Measurements from ENCODE around the gene MEF2C. TPM values are rescaled to one million over a fixed set of nuclear protein-coding genes. Genes with fewer than 3 reads are reported as not detected.
"Not testable (repeated sequence)": the region's sequence is repeated elsewhere in the genome, so short reads cannot be mapped to it uniquely, and the experiment has no call there.

Gene MEF2C
- total RNA-seq, 1 experiment from 2014 or later: 26.5 TPM

DNA sequence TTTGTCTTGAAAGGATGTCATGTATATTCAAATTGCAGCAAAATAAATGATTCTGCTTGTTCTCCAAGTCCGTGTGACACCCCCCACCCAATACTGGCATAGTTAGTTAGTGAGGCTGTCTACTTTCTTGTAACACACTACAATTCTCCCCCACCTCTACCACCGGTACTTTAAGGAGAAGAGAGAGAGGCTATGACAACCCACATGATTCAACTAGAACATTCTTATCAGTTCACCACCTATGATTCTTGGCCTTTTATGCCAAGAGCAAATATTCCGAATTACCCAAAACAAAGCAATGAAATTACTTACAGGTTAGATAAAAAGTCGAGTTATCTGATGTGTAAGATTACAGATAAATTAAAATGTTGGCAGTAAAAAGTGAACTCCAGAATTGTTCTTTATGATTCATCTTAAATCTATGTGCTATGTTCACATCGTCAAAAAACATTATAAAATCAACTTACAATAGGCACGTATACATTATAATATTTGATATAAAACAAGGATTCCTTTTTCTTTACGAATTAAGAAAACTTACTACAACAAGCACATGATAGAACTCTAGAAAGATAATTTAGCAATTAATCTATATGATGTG, 14.4 kb downstream of the MEF2C start:
- DNase-seq (ENCODE audit: extremely low read depth, low read depth): no peak

DNA sequence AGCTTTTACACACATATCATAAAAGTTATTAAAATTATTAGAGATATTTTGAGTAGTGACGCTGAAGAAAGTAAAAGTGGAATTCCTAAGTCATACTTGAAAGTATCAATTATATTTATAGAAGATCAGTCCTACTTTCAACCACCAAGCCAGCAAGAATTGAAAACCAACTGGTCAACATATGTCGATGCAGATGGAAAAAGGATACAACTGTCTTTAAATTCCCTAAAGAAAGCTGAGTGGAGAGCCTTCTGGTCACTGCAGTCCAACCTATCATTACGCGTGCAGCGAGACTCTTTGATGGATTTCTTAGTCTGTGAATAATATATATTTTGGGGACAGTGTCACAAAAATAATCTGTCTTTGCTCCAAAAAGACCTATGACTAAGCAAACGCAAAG, 15.3 kb downstream of the MEF2C start:
- no peak for DNase-seq (ENCODE audit: extremely low read depth, low read depth)

DNA sequence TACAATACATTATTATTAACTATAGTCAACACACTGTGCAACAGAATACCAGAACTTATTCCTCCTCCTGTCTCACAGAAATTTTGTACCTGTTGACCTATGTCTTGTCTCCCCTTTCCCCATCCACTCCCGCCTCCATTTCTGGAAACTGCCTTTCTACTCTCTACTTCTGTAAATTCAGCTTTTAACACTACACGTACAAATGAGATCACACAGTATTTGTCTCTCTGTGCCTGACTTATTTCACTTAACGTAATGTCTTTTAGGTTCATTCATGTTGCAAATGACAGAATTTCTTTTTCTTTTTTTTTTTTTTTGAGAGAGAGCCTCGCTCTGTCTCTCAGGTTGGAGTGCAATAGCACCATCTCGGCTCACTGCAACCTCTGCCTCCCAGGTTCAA, 19.5 kb downstream of the MEF2C start:
- no peak for DNase-seq (ENCODE audit: extremely low read depth, low read depth)

DNA sequence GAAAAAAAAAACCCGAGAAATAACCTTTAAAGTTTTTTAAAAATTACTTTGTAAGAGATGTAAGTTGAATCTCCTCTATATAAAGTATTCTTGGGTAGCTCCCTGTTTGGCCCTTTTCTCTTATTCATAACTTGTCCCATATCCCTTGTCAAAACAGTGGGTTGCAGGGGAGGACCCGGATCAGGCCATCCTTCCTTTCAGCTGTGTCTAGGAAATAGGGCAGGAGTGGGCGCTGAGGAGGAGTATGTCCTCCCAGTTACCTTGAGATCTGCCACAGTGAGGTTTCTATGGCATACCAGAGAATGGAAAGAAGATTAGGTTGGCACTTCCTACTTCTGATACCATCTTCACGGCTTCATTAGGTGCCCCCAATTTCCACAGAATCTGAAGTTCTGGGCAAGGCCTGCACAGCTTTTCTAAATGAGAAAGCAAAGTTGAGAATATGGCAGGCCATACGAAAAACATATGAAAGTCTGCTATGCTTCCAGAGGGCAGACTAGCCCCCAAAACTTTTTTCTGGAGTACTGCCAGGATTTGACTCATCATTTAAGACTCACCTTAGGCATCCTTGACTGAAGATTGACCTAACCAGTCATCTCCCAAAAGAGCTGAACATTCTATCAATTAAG, 20.3 kb downstream of the MEF2C start:
- DNase-seq (ENCODE audit: extremely low read depth, low read depth): no peak

DNA sequence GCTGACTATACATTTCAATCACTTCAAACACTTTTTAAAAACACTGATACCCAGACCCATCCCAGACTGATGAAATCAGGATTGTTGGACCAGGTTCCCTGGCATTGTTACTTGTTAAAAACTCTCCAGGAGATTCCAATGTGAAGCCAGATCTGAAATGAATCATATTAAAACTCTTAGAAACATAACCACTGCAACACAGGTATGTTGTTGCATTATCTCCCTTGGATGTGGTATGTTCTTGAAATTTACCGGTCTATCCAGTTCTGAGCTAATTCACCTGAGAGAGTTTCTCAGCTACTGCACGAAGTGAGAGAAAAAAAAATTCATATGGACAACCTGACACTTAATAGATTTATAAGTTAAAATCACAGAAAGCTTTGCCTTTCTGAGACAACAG, 21.8 kb downstream of the MEF2C start:
- DNase-seq (ENCODE audit: extremely low read depth, low read depth): no peak

DNA sequence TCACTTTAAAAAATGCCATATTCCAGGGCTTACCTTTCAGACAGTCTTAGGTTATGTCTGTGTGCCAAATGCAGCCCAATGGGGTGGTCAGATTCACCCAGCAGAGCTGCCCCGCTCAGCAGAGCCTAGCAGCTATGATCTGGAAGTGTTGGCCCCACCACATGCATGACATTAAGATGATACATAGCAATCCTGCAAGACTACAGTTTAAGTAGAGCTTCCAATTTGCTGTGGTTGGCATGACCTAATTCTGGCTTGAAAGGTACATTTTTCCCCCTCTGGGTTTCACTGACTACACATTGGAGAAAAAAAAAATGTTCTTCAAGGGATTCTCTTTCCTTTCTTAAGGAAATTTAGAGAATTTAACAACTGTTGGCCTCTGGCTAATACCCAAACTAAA, 22.5 kb downstream of the MEF2C start:
- DNase-seq (ENCODE audit: extremely low read depth, low read depth): no peak

DNA sequence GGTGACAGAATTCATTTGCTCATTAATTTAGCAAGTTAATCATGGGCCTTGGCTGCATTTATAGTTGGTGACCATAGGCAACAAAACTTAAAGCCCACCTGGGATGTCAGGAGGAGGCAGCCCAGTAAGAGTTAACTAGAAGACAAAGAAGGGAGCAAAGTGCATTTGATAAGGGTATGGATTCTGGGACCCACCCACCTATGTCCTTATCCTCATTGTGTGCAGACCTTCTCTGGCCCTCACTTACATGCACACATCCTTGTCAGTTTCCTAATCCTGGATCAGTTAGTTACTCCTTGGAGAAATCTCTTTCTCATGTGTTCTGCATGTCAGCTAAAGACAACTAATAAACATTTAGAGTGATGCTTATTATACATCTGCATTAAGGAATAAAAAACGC, 24.6 kb downstream of the MEF2C start:
- no peak for DNase-seq (ENCODE audit: extremely low read depth, low read depth)

DNA sequence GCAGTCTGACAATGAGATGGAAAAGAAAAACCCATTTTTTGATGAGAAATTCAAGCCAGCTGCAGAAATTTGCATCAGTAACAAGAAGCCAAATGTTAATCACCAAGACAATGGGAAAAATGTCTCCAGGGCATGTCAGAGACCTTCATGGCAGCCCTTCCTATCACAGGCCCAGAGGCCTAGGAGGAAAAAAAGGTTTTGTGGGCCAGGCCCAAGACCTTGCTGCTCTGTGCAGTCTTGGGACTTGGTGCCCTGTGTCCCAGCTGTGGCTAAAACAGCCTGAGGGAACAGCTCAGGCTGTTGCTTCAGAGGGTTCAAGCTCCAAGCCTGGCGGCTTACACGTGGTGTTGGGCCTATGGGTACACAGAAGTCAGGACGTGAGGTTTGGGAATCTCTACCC, 26.6 kb downstream of the MEF2C start:
- not testable (repeated sequence) for DNase-seq (ENCODE audit: extremely low read depth, low read depth)

DNA sequence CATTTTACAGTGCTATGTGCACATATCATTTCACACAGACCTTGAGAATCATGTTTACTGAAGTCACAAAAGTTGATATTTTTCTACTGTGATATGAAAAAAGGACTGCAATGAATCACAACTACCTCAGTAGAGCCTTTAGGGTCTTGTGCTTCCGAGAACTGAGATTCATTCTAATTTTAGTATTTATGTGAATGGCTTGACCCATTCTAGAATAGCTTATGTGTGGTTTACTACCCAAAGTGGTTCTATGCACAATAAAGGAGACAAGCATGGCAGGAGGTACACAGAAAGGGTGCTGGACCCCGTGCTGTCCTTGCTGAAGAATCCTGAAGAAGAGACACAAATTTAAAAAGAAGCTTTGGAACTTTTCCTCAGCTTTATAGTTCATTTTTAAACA, 28.2 kb downstream of the MEF2C start:
- no peak for DNase-seq (ENCODE audit: extremely low read depth, low read depth)

DNA sequence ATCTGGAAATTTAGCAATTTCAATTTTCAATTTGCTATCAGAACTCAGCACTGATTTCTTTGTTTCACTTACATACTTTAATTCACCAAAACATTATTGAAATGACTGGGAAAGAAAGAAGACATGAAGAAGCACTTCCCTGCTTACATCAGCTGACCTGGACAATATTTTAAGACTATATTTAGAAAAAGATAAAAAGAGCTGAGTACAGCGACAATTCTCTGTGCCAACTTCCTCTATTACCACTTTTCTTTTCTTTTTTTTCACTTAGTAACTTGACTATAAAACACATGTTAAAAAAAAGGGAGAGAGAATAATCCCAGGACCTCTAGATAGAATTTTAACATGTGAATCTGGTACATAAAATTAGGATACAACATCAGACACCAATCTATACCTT, 35.6 kb downstream of the MEF2C start:
- no peak for DNase-seq (ENCODE audit: extremely low read depth, low read depth)

DNA sequence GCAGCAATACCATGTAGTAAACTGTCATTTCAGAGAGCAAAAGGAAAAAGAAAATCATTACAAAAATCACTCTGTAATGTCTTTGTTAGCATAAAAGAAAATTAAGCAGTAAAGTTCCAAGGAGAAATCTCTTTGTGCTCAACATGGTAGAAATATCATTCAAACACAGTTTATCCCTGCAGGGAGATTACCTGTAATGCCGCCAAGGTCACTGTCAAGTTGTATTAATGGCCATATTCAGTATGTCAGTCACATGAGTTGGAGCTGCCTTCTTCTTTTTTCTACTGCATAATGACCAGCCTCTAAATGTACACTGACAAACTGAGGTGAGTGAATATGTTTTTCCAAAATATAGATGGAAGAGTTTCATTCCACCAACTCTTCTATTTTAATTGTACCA, 36.5 kb downstream of the MEF2C start:
- no peak for DNase-seq (ENCODE audit: extremely low read depth, low read depth)

DNA sequence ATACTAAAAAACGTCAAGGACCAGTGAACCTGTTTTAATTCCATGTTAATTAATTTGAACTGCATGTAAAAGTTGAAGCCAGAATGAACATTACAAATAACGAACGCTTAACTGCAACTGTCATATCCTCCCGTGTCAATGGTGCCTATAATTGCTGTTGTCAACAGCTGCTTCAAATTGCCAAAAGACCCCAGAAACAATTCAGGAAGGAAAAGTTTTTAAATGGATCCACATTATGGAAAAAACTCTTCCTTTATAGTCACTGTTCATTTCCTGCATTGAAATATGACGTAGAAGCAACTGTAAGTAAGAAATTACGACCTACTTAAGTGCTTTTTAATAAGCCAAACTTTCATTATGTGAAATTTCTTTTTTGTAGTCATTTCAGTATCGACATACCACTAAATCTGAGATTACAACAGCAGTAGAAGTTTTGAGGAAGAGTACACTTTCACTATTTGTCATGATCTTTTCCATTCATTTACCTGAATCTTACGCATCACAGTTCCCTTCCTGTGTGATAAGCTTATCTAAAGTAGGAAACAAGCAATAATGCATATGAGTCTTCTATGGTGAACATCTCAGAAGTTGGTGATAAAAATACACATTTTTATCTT, 37.8 kb downstream of the MEF2C start:
- DNase-seq (ENCODE audit: extremely low read depth, low read depth): no peak

DNA sequence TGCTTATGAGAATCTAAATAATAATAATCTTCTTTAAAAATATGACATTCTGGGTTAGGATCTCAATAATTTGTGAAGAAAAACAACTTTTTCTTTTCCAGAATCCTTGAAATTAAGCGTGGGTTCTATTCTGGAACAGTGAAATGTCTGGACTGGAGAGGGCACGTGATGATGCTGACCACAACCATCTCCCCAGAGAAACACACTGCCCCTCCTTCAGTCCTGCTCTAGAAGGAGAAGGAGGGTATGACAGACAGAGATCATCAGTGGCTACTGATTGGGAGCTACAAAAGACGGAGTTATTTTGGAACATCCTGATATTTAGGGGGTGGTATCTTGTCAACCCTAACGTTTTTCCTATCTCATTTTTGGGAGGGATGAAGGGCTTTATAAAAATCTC, 40.2 kb downstream of the MEF2C start:
- DNase-seq (ENCODE audit: extremely low read depth, low read depth): no peak

DNA sequence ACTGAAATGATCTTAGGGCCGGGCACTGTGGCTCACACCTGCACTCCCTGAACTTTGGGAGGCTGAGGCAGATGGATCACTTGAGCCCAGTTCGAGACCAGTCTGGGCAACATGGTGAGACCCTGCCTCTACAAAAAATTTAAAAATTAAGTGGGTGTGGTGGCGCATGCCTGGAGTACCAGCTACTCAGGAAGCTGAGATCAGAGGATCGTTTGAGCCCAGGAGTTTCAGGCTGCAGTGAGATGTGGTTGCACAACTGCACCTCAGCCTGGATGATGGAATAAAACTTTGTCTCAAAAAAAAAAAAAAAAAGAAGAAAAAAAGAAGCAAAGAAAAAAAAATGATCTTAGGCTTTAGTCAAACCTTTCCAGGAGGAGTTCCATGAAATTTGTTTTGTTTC, 41.8 kb downstream of the MEF2C start:
- DNase-seq (ENCODE audit: extremely low read depth, low read depth): no peak

DNA sequence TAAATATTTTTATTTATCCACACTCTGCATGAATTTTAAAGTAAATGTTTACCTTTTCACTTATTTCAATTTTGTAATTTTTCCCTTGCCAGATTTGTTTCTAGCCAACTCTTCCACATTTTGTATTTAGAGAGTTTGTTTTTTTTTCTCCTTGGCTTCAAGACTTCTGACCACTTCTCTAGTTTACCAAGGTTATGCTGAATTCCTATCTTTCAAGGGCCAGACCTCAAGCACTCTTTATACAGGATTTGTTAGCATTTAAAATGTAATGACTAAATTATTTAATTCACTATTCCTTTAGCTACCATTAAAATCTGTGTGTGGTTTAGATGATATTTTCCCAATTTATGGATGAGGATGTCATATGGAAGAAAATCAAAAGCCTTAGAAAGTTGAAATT, 42.5 kb downstream of the MEF2C start:
- no peak for DNase-seq (ENCODE audit: extremely low read depth, low read depth)

DNA sequence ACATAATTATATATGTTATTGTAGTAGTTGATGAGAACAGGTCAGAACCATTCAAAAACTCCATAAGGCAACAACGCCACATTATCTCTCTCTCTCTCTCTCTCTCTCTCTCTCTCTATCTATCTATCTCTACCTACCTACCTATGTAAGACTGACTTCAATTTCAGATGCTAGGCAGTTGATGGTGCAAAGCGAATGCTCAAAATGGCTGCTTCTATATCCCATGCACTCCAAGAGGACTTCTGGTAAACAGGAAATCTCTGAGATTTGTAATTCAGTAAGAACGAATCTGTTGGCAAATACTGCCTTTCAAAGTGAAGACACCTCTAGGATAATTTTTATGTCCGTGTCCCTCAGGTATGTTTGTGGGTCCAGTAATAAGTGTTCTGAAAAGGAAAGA, 43.7 kb downstream of the MEF2C start:
- no peak for DNase-seq (ENCODE audit: extremely low read depth, low read depth)

DNA sequence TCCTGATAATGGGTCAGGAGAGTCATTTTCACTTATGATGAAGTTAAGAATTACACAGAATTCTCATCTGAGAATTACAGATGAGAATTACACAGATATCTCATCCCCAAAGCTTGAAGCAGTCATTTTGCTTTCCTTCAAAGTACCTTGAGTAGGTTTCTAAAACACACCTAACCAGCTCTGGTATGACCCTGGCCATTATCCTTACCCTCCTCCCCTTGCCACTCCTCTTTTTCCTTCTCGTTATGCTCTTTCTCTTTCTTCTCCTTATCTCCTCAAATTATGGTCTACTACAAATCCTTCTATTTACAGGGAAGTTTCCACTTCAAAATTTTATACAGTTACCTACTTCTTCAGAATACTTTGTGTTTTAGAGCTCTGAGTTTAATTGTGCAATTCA, 44.5 kb downstream of the MEF2C start:
- DNase-seq (ENCODE audit: extremely low read depth, low read depth): no peak

DNA sequence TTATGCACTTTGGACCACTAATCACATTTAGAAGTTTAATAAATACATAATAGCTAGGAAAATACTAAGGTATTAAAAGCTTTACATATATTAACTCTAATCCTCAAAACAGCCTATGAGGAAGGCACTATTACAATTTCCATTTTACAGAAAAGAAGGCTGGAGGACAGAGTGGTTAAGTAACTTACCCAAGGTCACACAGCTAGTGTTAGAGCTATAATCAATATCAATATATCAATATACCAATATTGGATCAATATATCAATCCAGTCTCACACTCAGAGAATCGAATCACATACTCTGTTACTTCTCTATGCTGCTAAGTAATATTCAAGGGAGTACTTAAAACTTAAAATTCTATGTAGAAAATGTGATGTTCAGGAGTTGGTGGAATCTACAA, 45.2 kb downstream of the MEF2C start:
- no peak for DNase-seq (ENCODE audit: extremely low read depth, low read depth)

DNA sequence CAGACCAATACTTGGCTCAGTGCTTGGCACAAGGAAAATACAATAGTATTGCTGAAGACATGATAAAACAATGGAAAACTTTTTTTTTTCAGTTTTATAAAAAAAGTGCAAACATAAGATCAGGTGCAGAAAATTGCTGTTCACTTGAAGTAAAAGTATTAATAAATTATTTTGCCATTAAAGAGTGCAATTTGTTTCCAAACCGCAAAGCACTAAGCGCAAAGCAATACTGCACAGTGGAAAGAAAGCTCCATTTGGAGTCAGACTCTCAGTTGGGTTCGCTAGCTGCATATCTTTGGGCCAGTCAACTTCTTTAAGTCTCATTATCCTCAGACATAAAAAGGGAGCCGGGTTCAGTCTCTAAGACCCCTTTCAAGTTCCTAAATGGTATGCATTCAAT, 45.8 kb downstream of the MEF2C start:
- DNase-seq (ENCODE audit: extremely low read depth, low read depth): no peak

DNA sequence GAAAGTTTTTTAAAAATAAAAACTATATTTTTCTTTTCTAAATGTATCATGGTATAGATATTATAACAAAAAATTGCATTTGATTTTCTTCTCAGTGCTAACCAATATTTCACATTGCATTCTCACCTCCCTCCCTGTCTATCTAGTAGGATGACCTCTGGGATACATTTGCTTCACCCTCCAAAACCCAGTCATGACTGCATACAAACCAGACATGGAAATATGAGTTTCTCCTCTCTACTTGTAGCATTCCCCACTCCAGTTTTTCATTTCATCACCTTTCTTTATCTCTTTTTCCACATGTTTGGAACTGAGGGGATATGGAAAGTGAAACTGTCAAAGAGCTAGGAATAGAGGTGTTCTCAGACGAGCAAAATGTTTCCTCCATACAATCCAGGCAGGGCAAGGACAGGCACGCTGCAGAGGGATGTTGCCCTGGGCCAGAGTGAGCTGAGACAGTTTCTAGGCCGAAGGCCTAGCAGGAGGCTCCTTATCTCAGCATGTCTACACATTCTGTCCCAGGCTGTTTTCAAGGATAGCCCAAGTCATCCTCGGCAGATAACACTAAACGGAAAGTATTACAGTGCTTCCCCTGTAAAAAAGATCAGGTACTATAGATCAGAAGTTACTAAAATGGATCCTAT, 46.7 kb downstream of the MEF2C start:
- no peak for DNase-seq (ENCODE audit: extremely low read depth, low read depth)

DNA sequence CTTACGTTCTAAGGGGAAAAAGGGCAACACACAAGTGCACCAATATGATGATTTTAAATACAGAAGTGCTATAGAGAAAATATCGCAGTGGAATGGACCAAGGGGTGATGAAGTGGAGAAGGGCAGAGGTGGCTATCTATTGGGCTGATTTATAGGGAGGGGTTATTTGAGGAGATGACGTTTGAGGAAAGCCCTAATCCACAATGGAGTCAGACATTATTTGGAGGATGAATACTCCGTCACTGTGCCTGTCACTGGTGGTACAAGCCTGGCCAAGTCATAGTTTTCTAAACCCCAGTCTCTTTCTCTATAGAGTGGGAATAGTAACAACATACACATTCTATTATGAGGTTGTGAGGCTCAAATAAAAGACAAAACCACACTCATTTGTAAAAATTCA, 48.5 kb downstream of the MEF2C start:
- no peak for DNase-seq (ENCODE audit: extremely low read depth, low read depth)

DNA sequence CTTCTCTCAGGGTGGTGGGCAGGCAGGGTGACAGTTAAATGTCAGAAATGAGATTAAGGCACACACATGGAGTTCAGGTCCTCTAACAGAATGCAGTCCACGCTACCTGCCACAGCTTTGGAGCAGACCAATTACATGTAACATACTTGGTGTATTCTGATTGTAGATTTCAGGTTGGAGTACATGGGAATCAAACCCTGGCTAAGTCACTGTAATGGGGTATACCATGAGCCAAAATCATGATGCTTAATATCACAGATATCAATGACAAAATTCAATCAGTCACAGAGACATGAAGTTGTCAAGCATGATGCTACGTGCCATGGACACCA, 48.9 kb downstream of the MEF2C start:
- DNase-seq (ENCODE audit: extremely low read depth, low read depth): no peak

Measured in NCI-H460 (cell line).